Activated T-cell treated with anti-CD3 and anti-CD28 coated beads, Interleukin-2, amount 50 U/mL, for 4 hours (primary cell): Measurements from ENCODE around the gene TSPAN14. TPM values are rescaled to one million over a fixed set of nuclear protein-coding genes. Genes with fewer than 3 reads are reported as not detected.

Experiments used
- ATAC-seq, 2 donors: fragments of 200-7000 bp; cut with Tn5 transposase; one replicate each; pipeline ENCODE4 v1.10.0; 2021
- DNase-seq: peaks from one replicate; pipeline ENCODE4 v3.0.0-alpha.2; 2020
- H3K27me3 Mint-ChIP-seq: one replicate; pipeline ENCODE4 v1.8.0; 2021; ENCODE audit warnings: low read depth, mixed read lengths
- H3K36me3 Mint-ChIP-seq: one replicate; pipeline ENCODE4 v1.8.0; 2022; ENCODE audit warnings: mixed read lengths; ENCODE audit not compliant: insufficient read depth
- H3K4me1 Mint-ChIP-seq: one replicate; pipeline ENCODE4 v1.8.0; 2021; ENCODE audit warnings: low read depth, mixed read lengths
- H3K4me3 Mint-ChIP-seq: one replicate; pipeline ENCODE4 v1.8.0; 2021; ENCODE audit warnings: mild to moderate bottlenecking, moderate library complexity, mixed read lengths
- H3K9me3 Mint-ChIP-seq: one replicate; pipeline ENCODE4 v1.8.0; 2021; ENCODE audit warnings: mixed read lengths
- total RNA-seq, 3 donors: library from RNA; stranded (reverse); gene quantifications; one replicate each; pipeline ENCODE4 v1.2.1, GENCODE V29; 2021

Gene TSPAN14
- total RNA-seq, 3 donors from 2014 or later: 31.8 to 36.2 (median 35.0) TPM

- Mint-ChIP-seq H3K4me1 (peaks cover 9% of the 10 kb centered on the region), H3K36me3 (peaks cover 33% of the 10 kb centered on the region), H3K4me3 (no peak overlapping the region), H3K9me3 (no peaks in the 10 kb centered on the region), H3K27me3 (no peaks in the 10 kb centered on the region)
- DNase-seq (no peak), ATAC-seq (no peak)
These were observed 63.5 kb downstream of the TSPAN14 start for GRCh38 chr10:80517416-80518142.

- no peak for ATAC-seq
- no peaks in the 10 kb centered on the region for H3K9me3 Mint-ChIP-seq
- H3K4me3 Mint-ChIP-seq: no peak overlapping the region
- DNase-seq: no peak
- H3K27me3 Mint-ChIP-seq: no peaks in the 10 kb centered on the region
- H3K4me1 Mint-ChIP-seq: peaks cover 12% of the 10 kb centered on the region
- peaks cover 31% of the 10 kb centered on the region for H3K36me3 Mint-ChIP-seq
These were observed 64.2 kb downstream of the TSPAN14 start for GRCh38 chr10:80518143-80518806.

GRCh38 chr10:80518807-80519360 lies 64.8 kb downstream of the TSPAN14 start:
- Mint-ChIP-seq H3K4me1 (peaks cover 17% of the 10 kb centered on the region), H3K27me3 (no peaks in the 10 kb centered on the region), H3K9me3 (no peaks in the 10 kb centered on the region), H3K4me3 (no peak overlapping the region), H3K36me3 (peaks cover 31% of the 10 kb centered on the region)
- ATAC-seq: no peak
- DNase-seq: no peak

GRCh38 chr10:80519936-80520650 lies 66.0 kb downstream of the TSPAN14 start:
- H3K4me1 Mint-ChIP-seq: peaks cover 26% of the 10 kb centered on the region

GRCh38 chr10:80520661-80521470 lies 66.8 kb downstream of the TSPAN14 start:
- H3K9me3 Mint-ChIP-seq: no peaks in the 10 kb centered on the region
- no peak overlapping the region for H3K4me3 Mint-ChIP-seq
- peaks cover 33% of the 10 kb centered on the region for H3K4me1 Mint-ChIP-seq
- DNase-seq (no peak), ATAC-seq (no peak)
- peaks cover 23% of the 10 kb centered on the region for H3K36me3 Mint-ChIP-seq
- H3K27me3 Mint-ChIP-seq: no peaks in the 10 kb centered on the region

More at GRCh38 chr10:80519936-80520650, 66.0 kb downstream of the TSPAN14 start:
- no peak for ATAC-seq
- Mint-ChIP-seq H3K4me3 (no peak overlapping the region), H3K9me3 (no peaks in the 10 kb centered on the region), H3K27me3 (no peaks in the 10 kb centered on the region), H3K36me3 (peaks cover 25% of the 10 kb centered on the region)
- no peak for DNase-seq

- H3K36me3 Mint-ChIP-seq: peaks cover 17% of the 10 kb centered on the region
- peaks cover 47% of the 10 kb centered on the region for H3K4me1 Mint-ChIP-seq
- no peak overlapping the region for H3K4me3 Mint-ChIP-seq
- H3K27me3 Mint-ChIP-seq: no peaks in the 10 kb centered on the region
- no peak for ATAC-seq
- DNase-seq: no peak
- H3K9me3 Mint-ChIP-seq: no peaks in the 10 kb centered on the region
These were observed 68.8 kb downstream of the TSPAN14 start for GRCh38 chr10:80522756-80523363.

- no peak overlapping the region for H3K4me3 Mint-ChIP-seq
- ATAC-seq (no peak), DNase-seq (no peak)
- H3K4me1 Mint-ChIP-seq: peaks cover 54% of the 10 kb centered on the region
- H3K9me3 Mint-ChIP-seq: no peaks in the 10 kb centered on the region
- peaks cover 15% of the 10 kb centered on the region for H3K36me3 Mint-ChIP-seq
- H3K27me3 Mint-ChIP-seq: no peaks in the 10 kb centered on the region
These were observed 69.7 kb downstream of the TSPAN14 start for GRCh38 chr10:80523773-80524172.

GRCh38 chr10:80524190-80524909 lies 70.2 kb downstream of the TSPAN14 start:
- ATAC-seq (no peak), DNase-seq (no peak)
- no peak overlapping the region for H3K4me3 Mint-ChIP-seq
- peaks cover 10% of the 10 kb centered on the region for H3K36me3 Mint-ChIP-seq
- no peaks in the 10 kb centered on the region for H3K27me3 Mint-ChIP-seq
- no peaks in the 10 kb centered on the region for H3K9me3 Mint-ChIP-seq
- H3K4me1 Mint-ChIP-seq: peaks cover 57% of the 10 kb centered on the region

- ATAC-seq: no peak
- Mint-ChIP-seq H3K27me3 (no peaks in the 10 kb centered on the region), H3K4me3 (peak overlapping the region; percentile 13), H3K4me1 (peaks cover 71% of the 10 kb centered on the region), H3K9me3 (no peaks in the 10 kb centered on the region), H3K36me3 (no peaks in the 10 kb centered on the region)
- no peak for DNase-seq
These were observed 72.1 kb downstream of the TSPAN14 start for GRCh38 chr10:80526218-80526617.

GRCh38 chr10:80526742-80527141 lies 72.6 kb downstream of the TSPAN14 start:
- no peak for DNase-seq
- peak overlapping the region; percentile 13 for H3K4me3 Mint-ChIP-seq
- peaks cover 76% of the 10 kb centered on the region for H3K4me1 Mint-ChIP-seq
- H3K27me3 Mint-ChIP-seq: no peaks in the 10 kb centered on the region
- no peaks in the 10 kb centered on the region for H3K36me3 Mint-ChIP-seq
- peak in 1 of 2 donors; percentile 11 for ATAC-seq
- H3K9me3 Mint-ChIP-seq: no peaks in the 10 kb centered on the region

GRCh38 chr10:80528185-80528700 lies 74.1 kb downstream of the TSPAN14 start:
- no peak for DNase-seq
- H3K4me3 Mint-ChIP-seq: no peak overlapping the region
- H3K9me3 Mint-ChIP-seq: no peaks in the 10 kb centered on the region
- no peaks in the 10 kb centered on the region for H3K36me3 Mint-ChIP-seq
- H3K4me1 Mint-ChIP-seq: peaks cover 76% of the 10 kb centered on the region
- no peaks in the 10 kb centered on the region for H3K27me3 Mint-ChIP-seq
- no peak for ATAC-seq

- Mint-ChIP-seq H3K4me1 (peaks cover 71% of the 10 kb centered on the region), H3K27me3 (no peaks in the 10 kb centered on the region), H3K9me3 (no peaks in the 10 kb centered on the region), H3K36me3 (no peaks in the 10 kb centered on the region), H3K4me3 (no peak overlapping the region)
- DNase-seq: no peak
- no peak for ATAC-seq
These were observed 74.8 kb downstream of the TSPAN14 start for GRCh38 chr10:80528901-80529300.

- Mint-ChIP-seq H3K4me1 (peaks cover 65% of the 10 kb centered on the region), H3K36me3 (no peaks in the 10 kb centered on the region), H3K27me3 (no peaks in the 10 kb centered on the region), H3K9me3 (no peaks in the 10 kb centered on the region), H3K4me3 (peak overlapping the region; percentile 40)
- DNase-seq (peak; percentile 30), ATAC-seq (peak; percentile 51 to 58)
These were observed 75.5 kb downstream of the TSPAN14 start for GRCh38 chr10:80529604-80530003.
